Left lung (tissue), 10 donors: ENCODE measurements around the gene FOXB2. TPM values are rescaled to one million over a fixed set of nuclear protein-coding genes. Genes with fewer than 3 reads are reported as not detected.
"Not testable (repeated sequence)": the region's sequence is repeated elsewhere in the genome, so short reads cannot be mapped to it uniquely, and the experiment has no call there.

Experiments
- ATAC-seq: fragments of 200-7000 bp; cut with Tn5 transposase; one replicate; pipeline ENCODE4 v1.9.1; 2020; ENCODE audit warnings: moderate library complexity
- DNase-seq, 4 donors: peaks; one replicate each; pipeline ENCODE4 v3.0.0-alpha.2; 2013 to 2020
- H3K27ac ChIP-seq, 2 donors: fragments of 200-600 bp; sonication (generic) in 1 of 2; one replicate each; pipeline versions ENCODE4 v1.5.0 to v1.8.0; 2020 to 2021
- H3K27me3 ChIP-seq, 2 donors: fragments of 200-600 bp; sonication (generic) in 1 of 2; one replicate each; pipeline versions ENCODE4 v1.5.0 to v1.8.0; 2020 to 2021
- H3K36me3 ChIP-seq, 2 donors: fragments of 200-600 bp; sonication (generic) in 1 of 2; one replicate each; pipeline versions ENCODE4 v1.5.0 to v1.8.0; 2020 to 2021
- H3K4me1 ChIP-seq, 2 donors: fragments of 200-600 bp; one replicate each; pipeline ENCODE4 v1.8.0; 2021
- H3K4me3 ChIP-seq, 2 donors: fragments of 200-600 bp; sonication (generic) in 1 of 2; one replicate each; pipeline versions ENCODE4 v1.5.0 to v1.8.0; 2020 to 2021; ENCODE audit warnings: mild to moderate bottlenecking in 1 of 2
- H3K9me3 ChIP-seq, 2 donors: fragments of 200-600 bp; sonication (generic) in 1 of 2; one replicate each; pipeline versions ENCODE4 v1.5.0 to v1.8.0; 2020 to 2021
- intact Hi-C, 2 donors: fragments of 100-400 bp; cut with DNase I; formaldehyde crosslinking; loops; one replicate each; pipeline versions ENCODE4 v1.11.2 to v1.14.2; 2022
- polyA plus RNA-seq, 6 donors: library from polyadenylated mRNA; unstranded; fragments of 120-200 nt; gene quantifications; one replicate each; pipeline ENCODE4 v1.2.1, GENCODE V29; 2013; ENCODE audit not compliant: insufficient read length in 6 of 6
- total RNA-seq, 2 donors: library from RNA; stranded (reverse); fragmentation: NEBNext Ultra II Directional; extraction: Animal tissue kit (Norgen Biotek cat#: 25700); gene quantifications; one replicate each; pipeline ENCODE4 v1.2.1, GENCODE V29; 2021
- TF ChIP-seq, protein P1 (sequence below), 2 donors: fragments of 200-600 bp; sonication (generic) in 1 of 2; IDR thresholded peaks; one replicate each; pipeline versions ENCODE4 v1.5.0 to v1.8.0; 2021; ENCODE audit warnings: antibody characterized with exemption in 2 of 2
- donor health status: DM: no; HTN: yes; CAD: no.
- donor health status: DM: no; HTN: no; CAD: no.

The FOXB2 gene
- total and polyA plus RNA-seq, 8 donors = not detected

DNA sequence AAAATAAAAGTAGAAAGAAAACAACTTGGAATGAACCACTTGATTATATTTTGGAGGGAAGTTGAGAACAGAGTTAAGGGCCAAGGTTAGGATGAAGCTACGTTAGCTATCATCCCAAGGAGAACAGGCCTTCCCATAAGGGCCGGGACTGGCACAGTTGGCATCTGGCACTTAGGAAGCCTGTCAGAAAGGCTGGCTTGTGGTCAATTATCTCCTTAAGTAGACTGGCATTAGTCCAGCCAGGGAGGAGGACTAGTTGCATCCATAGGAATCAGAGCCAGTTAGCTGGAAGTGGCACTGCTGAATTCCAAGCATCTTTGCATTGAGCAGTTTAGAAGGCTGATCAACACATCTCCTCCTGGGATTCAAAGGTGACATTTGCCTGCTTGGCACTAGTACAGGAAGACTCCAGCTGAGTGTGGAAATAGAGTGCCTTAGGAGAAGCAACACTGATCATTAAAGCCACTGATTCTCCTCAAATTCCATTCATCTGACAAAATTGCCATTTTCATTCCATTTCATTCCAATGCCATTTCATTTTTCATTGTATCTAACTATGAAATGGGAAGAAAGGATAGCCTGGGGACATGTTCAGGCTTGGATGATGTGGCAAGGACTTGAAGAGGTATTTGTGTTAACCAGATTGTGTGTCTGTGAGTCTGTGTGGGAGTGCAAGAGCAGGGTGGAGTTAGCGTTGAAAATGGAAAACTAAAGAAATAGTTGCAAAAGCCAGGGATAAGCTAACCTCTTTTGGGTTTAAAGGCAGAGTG, 5.5 kb downstream of the FOXB2 start:
- H3K36me3 ChIP-seq = no peaks in the 10 kb centered on the region
- H3K9me3 ChIP-seq = no peaks in the 10 kb centered on the region
- intact Hi-C loops = no loop called here
- TF ChIP-seq, protein P1, sequence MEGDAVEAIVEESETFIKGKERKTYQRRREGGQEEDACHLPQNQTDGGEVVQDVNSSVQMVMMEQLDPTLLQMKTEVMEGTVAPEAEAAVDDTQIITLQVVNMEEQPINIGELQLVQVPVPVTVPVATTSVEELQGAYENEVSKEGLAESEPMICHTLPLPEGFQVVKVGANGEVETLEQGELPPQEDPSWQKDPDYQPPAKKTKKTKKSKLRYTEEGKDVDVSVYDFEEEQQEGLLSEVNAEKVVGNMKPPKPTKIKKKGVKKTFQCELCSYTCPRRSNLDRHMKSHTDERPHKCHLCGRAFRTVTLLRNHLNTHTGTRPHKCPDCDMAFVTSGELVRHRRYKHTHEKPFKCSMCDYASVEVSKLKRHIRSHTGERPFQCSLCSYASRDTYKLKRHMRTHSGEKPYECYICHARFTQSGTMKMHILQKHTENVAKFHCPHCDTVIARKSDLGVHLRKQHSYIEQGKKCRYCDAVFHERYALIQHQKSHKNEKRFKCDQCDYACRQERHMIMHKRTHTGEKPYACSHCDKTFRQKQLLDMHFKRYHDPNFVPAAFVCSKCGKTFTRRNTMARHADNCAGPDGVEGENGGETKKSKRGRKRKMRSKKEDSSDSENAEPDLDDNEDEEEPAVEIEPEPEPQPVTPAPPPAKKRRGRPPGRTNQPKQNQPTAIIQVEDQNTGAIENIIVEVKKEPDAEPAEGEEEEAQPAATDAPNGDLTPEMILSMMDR (IDR thresholded peaks at IDR 0.05) = no peak
- no peak overlapping the region for H3K27ac ChIP-seq
- no peak overlapping the region for H3K4me3 ChIP-seq
- H3K4me1 ChIP-seq = peaks cover 6 to 26% of the 10 kb centered on the region in 2 donors
- DNase-seq (no peak), ATAC-seq (no peak)
- peaks cover 49 to 85% of the 10 kb centered on the region in 2 donors for H3K27me3 ChIP-seq

DNA sequence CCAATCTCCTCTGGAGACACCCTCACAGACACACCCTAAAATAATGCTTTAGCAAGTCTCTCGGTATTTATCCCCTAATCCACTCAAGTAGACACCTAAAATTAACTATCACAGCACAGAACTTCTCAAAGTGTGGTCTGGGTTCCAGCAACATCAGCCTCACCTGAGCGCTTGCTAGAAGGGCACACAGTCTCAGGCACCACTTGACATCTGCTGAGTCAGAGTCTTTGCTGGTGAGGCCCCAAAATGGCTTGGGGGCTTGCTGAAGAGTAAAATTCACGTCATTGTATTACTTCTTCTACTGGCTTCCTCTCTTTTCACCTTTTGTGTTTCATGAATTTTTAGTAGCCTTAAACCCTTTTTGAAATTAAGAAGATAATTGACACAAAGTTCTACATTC, 9.0 kb downstream of the FOXB2 start:
- intact Hi-C loops = no loop called here
- Histone ChIP-seq H3K9me3 (no peaks in the 10 kb centered on the region), H3K27ac (no peak overlapping the region), H3K4me1 (no peaks in the 10 kb centered on the region), H3K36me3 (no peaks in the 10 kb centered on the region), H3K4me3 (no peak overlapping the region), H3K27me3 (peaks cover 15 to 65% of the 10 kb centered on the region in 2 donors)
- ATAC-seq (no peak), DNase-seq (no peak)
- TF ChIP-seq, protein P1 (IDR thresholded peaks at IDR 0.05) = no peak

DNA sequence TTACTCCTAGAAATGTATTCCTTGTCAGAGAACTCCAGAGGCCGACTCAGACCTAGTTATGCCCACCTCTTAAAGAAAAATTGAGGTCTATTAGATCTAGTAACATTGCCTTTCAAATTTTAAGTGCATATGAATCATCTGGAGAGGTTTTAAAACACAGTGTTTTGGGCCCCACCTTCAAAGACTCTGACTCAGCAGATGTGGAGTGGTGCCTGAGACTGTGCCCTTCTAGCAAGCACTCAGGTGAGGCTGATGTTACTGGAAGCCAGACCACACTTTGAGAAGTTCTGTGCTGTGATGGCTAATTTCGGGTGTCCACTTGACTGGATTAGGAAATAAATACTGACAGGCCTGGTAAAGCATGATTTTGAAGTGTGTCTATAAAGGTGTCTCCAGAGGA, 10.6 kb downstream of the FOXB2 start:
- DNase-seq = no peak
- Histone ChIP-seq H3K9me3 (no peaks in the 10 kb centered on the region), H3K4me3 (no peak overlapping the region), H3K36me3 (no peaks in the 10 kb centered on the region), H3K4me1 (no peaks in the 10 kb centered on the region), H3K27me3 (peaks cover 6 to 50% of the 10 kb centered on the region in 2 donors), H3K27ac (no peak overlapping the region)
- ATAC-seq = peak; percentile 74
- intact Hi-C loops = no loop called here
- TF ChIP-seq, protein P1 (IDR thresholded peaks at IDR 0.05) = no peak

DNA sequence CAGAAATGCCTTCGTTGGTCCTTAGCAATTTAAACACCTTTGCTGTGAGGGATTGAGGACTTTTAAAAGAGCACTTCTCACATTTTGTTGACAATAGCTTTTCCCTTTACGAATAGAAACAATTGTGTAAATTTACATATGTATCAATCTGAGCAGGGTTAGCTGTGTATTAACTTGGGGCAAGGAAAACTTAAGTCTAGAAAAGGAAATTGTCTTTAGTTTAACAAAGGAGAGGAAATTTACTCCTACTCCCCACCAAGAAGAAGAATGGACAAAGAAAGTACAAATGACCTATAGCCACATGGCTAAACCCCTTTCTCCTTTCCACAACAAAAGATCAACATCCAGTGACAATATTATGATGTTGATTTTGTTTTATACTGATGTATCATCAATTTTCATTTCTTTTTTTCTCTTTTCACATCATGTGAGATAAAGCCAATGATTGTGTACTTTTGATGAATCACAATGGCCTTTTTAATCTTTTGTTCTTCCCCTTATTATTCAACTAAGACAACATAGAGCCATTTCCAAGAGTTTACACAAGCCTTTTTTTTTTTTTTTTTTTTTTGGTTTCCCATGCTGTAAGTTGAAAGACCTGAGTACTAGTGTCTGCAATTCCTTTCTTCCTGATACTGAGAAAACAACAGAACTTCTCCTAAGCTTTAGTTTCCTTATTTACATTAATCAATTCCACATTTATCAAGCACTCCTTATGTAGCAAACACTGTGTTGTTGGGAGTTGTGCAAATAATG, 19.0 kb downstream of the FOXB2 start:
- H3K4me1 ChIP-seq = no peaks in the 10 kb centered on the region
- no peak for ATAC-seq
- no peaks in the 10 kb centered on the region for H3K9me3 ChIP-seq
- no peak overlapping the region for H3K4me3 ChIP-seq
- DNase-seq = no peak
- intact Hi-C loops = no loop called here
- peaks cover 0 to 14% of the 10 kb centered on the region in 2 donors for H3K27me3 ChIP-seq
- TF ChIP-seq, protein P1 (IDR thresholded peaks at IDR 0.05) = no peak
- no peak overlapping the region for H3K27ac ChIP-seq
- H3K36me3 ChIP-seq = no peaks in the 10 kb centered on the region

DNA sequence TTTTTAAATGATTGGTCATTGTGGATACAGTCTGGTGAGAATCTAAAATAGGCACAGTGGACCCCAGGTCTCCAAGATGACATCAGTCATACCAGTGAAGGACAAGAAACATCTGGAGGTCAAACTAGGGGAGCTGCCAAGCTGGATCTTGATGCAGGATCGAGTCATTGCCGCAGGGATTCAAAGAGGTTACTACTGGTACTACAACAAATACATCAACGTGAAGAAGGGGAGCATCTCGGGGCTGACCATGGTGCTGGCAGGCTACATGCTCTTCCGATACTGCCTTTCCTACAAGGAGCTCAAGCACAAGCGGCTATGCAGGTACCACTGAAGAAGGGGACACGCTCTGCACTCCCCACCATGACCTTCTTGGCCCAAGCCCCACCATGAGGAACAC, 20.9 kb downstream of the FOXB2 start:
- H3K27me3 ChIP-seq = peaks cover 0 to 12% of the 10 kb centered on the region in 2 donors
- TF ChIP-seq, protein P1 (IDR thresholded peaks at IDR 0.05) = no peak
- intact Hi-C loops = no loop called here
- H3K36me3 ChIP-seq = no peaks in the 10 kb centered on the region
- no peaks in the 10 kb centered on the region for H3K4me1 ChIP-seq
- no peak overlapping the region for H3K27ac ChIP-seq
- no peaks in the 10 kb centered on the region for H3K9me3 ChIP-seq
- no peak for DNase-seq
- ATAC-seq = no peak
- H3K4me3 ChIP-seq = no peak overlapping the region

DNA sequence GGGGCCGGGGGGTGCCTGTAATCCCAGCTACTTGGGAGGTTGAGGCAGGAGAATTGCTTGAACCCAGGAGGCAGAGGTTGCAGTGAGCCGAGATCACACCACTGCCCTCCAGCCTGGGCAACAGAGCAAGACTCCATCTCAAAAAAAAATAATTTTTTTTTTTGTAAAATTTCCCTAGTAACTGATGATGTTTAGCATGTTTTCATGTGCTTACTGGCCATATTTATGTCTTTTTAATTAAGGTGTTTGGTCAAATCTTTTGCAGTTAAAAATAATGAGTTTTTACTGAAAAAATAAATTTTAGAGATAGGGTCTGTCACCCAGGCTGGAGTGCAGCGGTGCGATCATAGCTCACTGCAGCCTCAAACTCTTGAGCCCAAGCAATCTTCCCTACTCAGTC, 24.3 kb downstream of the FOXB2 start:
- H3K9me3 ChIP-seq, H3K4me1 ChIP-seq, H3K4me3 ChIP-seq, DNase-seq, H3K36me3 ChIP-seq, H3K27me3 ChIP-seq, H3K27ac ChIP-seq, intact Hi-C loops, ATAC-seq: not testable (repeated sequence)

DNA sequence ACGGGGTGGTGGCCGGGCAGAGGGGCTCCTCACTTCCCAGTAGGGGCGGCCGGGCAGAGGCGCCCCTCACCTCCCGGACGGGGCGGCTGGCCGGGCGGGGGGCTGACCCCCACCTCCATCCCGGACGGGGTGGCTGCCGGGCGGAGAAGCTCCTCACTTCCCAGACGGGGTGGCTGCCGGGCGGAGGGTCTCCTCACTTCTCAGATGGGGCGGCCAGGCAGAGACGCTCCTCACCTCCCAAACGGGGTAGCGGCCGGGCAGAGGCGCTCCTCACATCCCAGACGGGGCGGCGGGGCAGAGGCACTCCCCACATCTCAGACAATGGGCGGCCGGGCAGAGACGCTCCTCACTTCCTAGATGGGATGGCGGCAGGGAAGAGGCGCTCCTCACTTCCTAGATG, 41.2 kb downstream of the FOXB2 start:
- H3K27ac ChIP-seq, H3K36me3 ChIP-seq, H3K4me3 ChIP-seq, ATAC-seq, H3K9me3 ChIP-seq, DNase-seq, H3K27me3 ChIP-seq, H3K4me1 ChIP-seq, intact Hi-C loops: not testable (repeated sequence)
